Measurements from ENCODE around the gene SYNPO2. TPM values are rescaled to one million over a fixed set of nuclear protein-coding genes. Genes with fewer than 3 reads are reported as not detected.

Gene SYNPO2
- total and polyA plus RNA-seq, 10 of the 15 experiments (the other 5 are each of a cell fraction or from before 2014, with no cell fraction given): 0.04 to 0.34 (median 0.28) TPM

- intact Hi-C loops (cut with micrococcal nuclease; ENCODE audit: unreplicated experiment) (no loop called here), in situ Hi-C loops (cut with MboI) (loop anchor here (10.0 kb wide), 1 partner anchor 1080 kb away; no protein-coding TSS in a partner anchor)
- no peak for DNase-seq (ENCODE audit: low read depth, low spot score)
- H3K4me1 ChIP-seq (ENCODE audit: control insufficient read depth, insufficient read depth, low read length): no peaks in the 10 kb centered on the region
- H3K9me3 ChIP-seq (replicated peaks; ENCODE audit: control insufficient read depth, insufficient read depth, low read length): no peaks in the 10 kb centered on the region
- H3K9ac ChIP-seq (ENCODE audit: control insufficient read depth, insufficient read depth, low read length): no peak overlapping the region
- TF ChIP-seq RCOR1 (conservative IDR thresholded peaks at IDR 0.05; ENCODE audit: low read depth, low read length) (no peak), PKNOX1 (IDR thresholded peaks at IDR 0.05) (no peak), CBX3 (IDR thresholded peaks at IDR 0.05; ENCODE audit: borderline replicate concordance, low read depth) (no peak), MXI1 (IDR thresholded peaks at IDR 0.05; ENCODE audit: low read depth, low read length) (no peak), TBL1XR1 (IDR thresholded peaks at IDR 0.05; ENCODE audit: low read depth, low read length) (no peak), NFIC (IDR thresholded peaks at IDR 0.05; ENCODE audit: low read depth, low read length) (no peak), TAF1 (IDR thresholded peaks at IDR 0.05; ENCODE audit: borderline replicate concordance, low read depth, low read length) (no peak), EED (IDR thresholded peaks at IDR 0.05; ENCODE audit: low read depth) (no peak), SMAD1 (IDR thresholded peaks at IDR 0.05; ENCODE audit: low read depth, partially characterized antibody) (no peak), ZNF207 (IDR thresholded peaks at IDR 0.05; ENCODE audit: borderline replicate concordance) (no peak)
- TF ChIP-seq, protein P1, sequence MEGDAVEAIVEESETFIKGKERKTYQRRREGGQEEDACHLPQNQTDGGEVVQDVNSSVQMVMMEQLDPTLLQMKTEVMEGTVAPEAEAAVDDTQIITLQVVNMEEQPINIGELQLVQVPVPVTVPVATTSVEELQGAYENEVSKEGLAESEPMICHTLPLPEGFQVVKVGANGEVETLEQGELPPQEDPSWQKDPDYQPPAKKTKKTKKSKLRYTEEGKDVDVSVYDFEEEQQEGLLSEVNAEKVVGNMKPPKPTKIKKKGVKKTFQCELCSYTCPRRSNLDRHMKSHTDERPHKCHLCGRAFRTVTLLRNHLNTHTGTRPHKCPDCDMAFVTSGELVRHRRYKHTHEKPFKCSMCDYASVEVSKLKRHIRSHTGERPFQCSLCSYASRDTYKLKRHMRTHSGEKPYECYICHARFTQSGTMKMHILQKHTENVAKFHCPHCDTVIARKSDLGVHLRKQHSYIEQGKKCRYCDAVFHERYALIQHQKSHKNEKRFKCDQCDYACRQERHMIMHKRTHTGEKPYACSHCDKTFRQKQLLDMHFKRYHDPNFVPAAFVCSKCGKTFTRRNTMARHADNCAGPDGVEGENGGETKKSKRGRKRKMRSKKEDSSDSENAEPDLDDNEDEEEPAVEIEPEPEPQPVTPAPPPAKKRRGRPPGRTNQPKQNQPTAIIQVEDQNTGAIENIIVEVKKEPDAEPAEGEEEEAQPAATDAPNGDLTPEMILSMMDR (IDR thresholded peaks at IDR 0.05 in 2 of 3, conservative IDR thresholded peaks at IDR 0.05 in 1 of 3; ENCODE audit: control insufficient read depth in 2 of 3, extremely low read depth in 1 of 3, insufficient read depth in 1 of 3, low read depth in 3 of 3, low read length in 3 of 3): no peak
- no peak overlapping the region for H2AFZ ChIP-seq (ENCODE audit: control insufficient read depth, low read depth, low read length)
- no peaks in the 10 kb centered on the region for H4K20me1 ChIP-seq (ENCODE audit: control insufficient read depth, insufficient read depth)
- ChIA-PET CTCF (interaction anchor here (1.3 kb wide), 1 partner anchor 13 kb away, joined by 3 read pairs; no protein-coding TSS in a partner anchor), POLR2A (no interaction called here), SMC1A (ENCODE audit: uncharacterized antibody, unreplicated experiment) (no interaction called here), RAD21 (ENCODE audit: unreplicated experiment) (no interaction called here)
- H3K4me2 ChIP-seq (ENCODE audit: control insufficient read depth, insufficient read depth): no peak overlapping the region
- H3K4me3 ChIP-seq: no peak overlapping the region
- ATAC-seq: no peak
- H3K27me3 ChIP-seq (replicated peaks in 1 of 2; ENCODE audit: control insufficient read depth in 2 of 2, insufficient read depth in 2 of 2, low read length in 1 of 2): no peaks in the 10 kb centered on the region
- WGBS (ENCODE audit: insufficient coverage, insufficient replicate concordance, low lambda C conversion rate, missing lambda C conversion rate): 0% methylated on average over 2 of the region's 2 CpGs
- H3K79me2 ChIP-seq (ENCODE audit: control insufficient read depth, insufficient read depth, low read length): no peaks in the 10 kb centered on the region
- no peak for FAIRE-seq
- H3K36me3 ChIP-seq (ENCODE audit: control insufficient read depth in 2 of 2, insufficient read depth in 2 of 2, low read length in 1 of 2): no peaks in the 10 kb centered on the region
- no TSS peak for BruUV-seq (replicated peaks)
- H3K27ac ChIP-seq (ENCODE audit: control insufficient read depth, insufficient read depth): no peak overlapping the region
These were observed 86.1 kb downstream of the SYNPO2 start for GRCh38 chr4:118974758-118975157.

Measured in GM12878 (cell line).